Panc1 (cell line): Measurements from ENCODE around the gene MAST1. TPM values are rescaled to one million over a fixed set of nuclear protein-coding genes. Genes with fewer than 3 reads are reported as not detected.

Source experiments
- ATAC-seq: fragments of 200-7000 bp; cut with Tn5 transposase; 2 replicates; pipeline ENCODE4 v1.9.1; 2020; ENCODE audit warnings: mild to moderate bottlenecking, moderate library complexity
- BruUV-seq: library from RNA; stranded (reverse); fragments of 400-500 nt; replicated peaks from 2 replicates; lab custom pipeline; 2021; lab: Mats Ljungman, UMichigan
- CTCF ChIA-PET: fragments of 300-600 bp; sonication (Branson Sonifier 250); formaldehyde crosslinking; loops from one replicate; lab custom pipeline; 2022; ENCODE audit warnings: antibody characterized with exemption; lab: Charles Lee
- POLR2A ChIA-PET: fragments of 300-600 bp; sonication (Branson Sonifier 250); formaldehyde crosslinking; loops from one replicate; lab custom pipeline; 2022; ENCODE audit warnings: antibody characterized with exemption; lab: Charles Lee
- DNase-seq: peaks from one replicate; pipeline ENCODE4 v3.0.0-alpha.2; 2010; ENCODE audit warnings: low read depth, low spot score
- H3K27ac ChIP-seq: 2 replicates; pipeline ENCODE4 v1.5.1; 2011; ENCODE audit warnings: mild to moderate bottlenecking, low read length, inconsistent platforms
- H3K27me3 ChIP-seq: fragments of 200-500 bp; sonication (Bioruptor generic); 2 replicates; pipeline ENCODE4 v1.6.0; 2014; ENCODE audit warnings: low read length, inconsistent platforms; ENCODE audit not compliant: control insufficient read depth, insufficient read depth
- H3K36me3 ChIP-seq: fragments of 200-500 bp; sonication (Bioruptor generic); 2 replicates; pipeline ENCODE4 v1.5.1; 2014; ENCODE audit warnings: inconsistent platforms, mild to moderate bottlenecking, low read length, moderate library complexity; ENCODE audit not compliant: control insufficient read depth, insufficient read depth
- H3K4me1 ChIP-seq: 2 replicates; pipeline ENCODE4 v1.5.1; 2011; ENCODE audit warnings: inconsistent platforms, mild to moderate bottlenecking, low read length, moderate library complexity; ENCODE audit not compliant: control insufficient read depth, insufficient read depth
- H3K4me3 ChIP-seq, 2 experiments: 2 replicates each; pipeline ENCODE4 v1.5.1; 2011 to 2012; ENCODE audit warnings: low read depth in 2 of 2, low read length in 2 of 2, mild to moderate bottlenecking in 2 of 2, inconsistent platforms in 1 of 2, moderate library complexity in 1 of 2
- H3K9me3 ChIP-seq: fragments of 200-500 bp; sonication (Bioruptor generic); 2 replicates; pipeline ENCODE4 v1.5.1; 2014; ENCODE audit warnings: low read depth, mild to moderate bottlenecking, inconsistent platforms, low read length, moderate library complexity; ENCODE audit not compliant: control insufficient read depth, insufficient read depth
- POLR2AphosphoS5 ChIP-seq: IDR thresholded peaks from 2 replicates; pipeline ENCODE4 v1.6.1; 2012; ENCODE audit warnings: mild to moderate bottlenecking, low read depth, low read length, moderate library complexity
- SIN3A ChIP-seq: IDR thresholded peaks from 2 replicates; pipeline ENCODE4 v1.6.1; 2012; ENCODE audit warnings: low read depth, mild to moderate bottlenecking, low read length, moderate library complexity, borderline replicate concordance; ENCODE audit not compliant: insufficient read depth
- TCF7L2 ChIP-seq: IDR thresholded peaks from 2 replicates; pipeline ENCODE4 v1.6.1; 2011; ENCODE audit warnings: mild to moderate bottlenecking, low read depth, low read length, inconsistent platforms
- in situ Hi-C: cut with HindIII; loops from 2 replicates; pipeline ENCODE4 v1.10.0; 2016; ENCODE audit warnings: low sequenced_read_pairs, low pct_unique_long_range_greater_than_20kb
- intact Hi-C: fragments of 100-400 bp; cut with micrococcal nuclease; formaldehyde crosslinking; loops from one replicate; pipeline ENCODE4 v1.10.0; 2022; ENCODE audit not compliant: unreplicated experiment
- total RNA-seq: library from RNA; stranded (reverse); gene quantifications from one replicate; pipeline ENCODE4 v1.2.1, GENCODE V29; 2021; ENCODE audit not compliant: unreplicated experiment
- TF ChIP-seq, protein P1 (sequence below), 2 experiments: IDR thresholded peaks; 2 replicates each; pipeline ENCODE4 v1.6.1; 2011 to 2012; ENCODE audit warnings: low read depth in 2 of 2, control low read depth in 1 of 2, low read length in 1 of 2, mild to moderate bottlenecking in 1 of 2, moderate library complexity in 1 of 2; ENCODE audit not compliant: insufficient read depth in 1 of 2
- TF ChIP-seq, protein P2 (sequence below): fragments of 450-650 bp; IDR thresholded peaks from 2 replicates; pipeline ENCODE4 v1.5.1; 2017; ENCODE audit warnings: mild to moderate bottlenecking

The MAST1 gene
- total RNA-seq, 1 experiment from 2014 or later, result 3.1 TPM

DNA sequence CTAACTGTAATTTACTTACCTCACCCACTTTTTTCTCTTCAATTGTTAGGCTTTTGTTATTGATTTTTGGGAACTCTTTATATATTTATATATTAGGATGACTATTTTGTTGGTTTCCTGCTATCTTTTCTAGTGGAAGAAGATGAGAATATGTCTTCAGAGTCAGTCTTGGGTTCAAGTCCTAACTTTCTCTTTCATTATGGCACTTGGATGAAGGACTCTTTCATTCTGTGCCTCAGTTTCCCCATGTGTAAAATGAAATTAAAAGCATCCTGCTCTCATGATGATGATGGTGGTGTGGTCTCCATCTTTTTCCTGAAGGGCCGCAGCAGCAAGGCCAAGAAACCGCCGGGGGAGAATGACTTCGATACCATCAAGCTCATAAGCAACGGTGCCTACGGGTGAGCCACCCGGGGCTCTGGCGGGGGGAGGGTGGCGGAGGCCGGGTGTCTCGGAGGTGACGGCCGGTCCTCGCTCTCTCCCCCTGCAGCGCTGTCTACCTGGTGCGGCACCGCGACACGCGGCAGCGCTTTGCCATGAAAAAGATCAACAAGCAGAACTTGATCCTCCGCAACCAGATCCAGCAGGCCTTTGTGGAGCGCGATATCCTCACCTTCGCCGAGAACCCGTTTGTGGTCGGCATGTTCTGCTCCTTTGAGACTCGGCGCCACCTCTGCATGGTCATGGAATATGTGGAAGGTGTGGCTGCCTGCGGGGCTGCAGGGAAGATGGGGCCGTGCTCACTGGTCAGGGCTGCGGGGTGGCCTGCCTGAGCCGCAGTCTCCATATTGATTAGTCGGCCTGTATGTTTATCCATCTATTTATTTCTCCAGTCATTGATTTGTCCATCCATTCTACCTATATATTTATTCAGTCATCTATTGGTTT lies 20.0 kb downstream of the MAST1 start:
- ChIA-PET CTCF (interaction anchor here (0.7 kb wide), 1 partner anchor 11 kb away, joined by 8 read pairs; no protein-coding TSS in a partner anchor), POLR2A (interaction anchor here (0.6 kb wide), 1 partner anchor 99 kb away, joined by 4 read pairs; no protein-coding TSS in a partner anchor)
- no peak overlapping the region for H3K4me3 ChIP-seq
- in situ Hi-C loops (no loop called here), intact Hi-C loops (no loop called here)
- H3K4me1 ChIP-seq, result no peaks in the 10 kb centered on the region
- H3K9me3 ChIP-seq, result no peaks in the 10 kb centered on the region
- BruUV-seq, result no TSS peak
- TF ChIP-seq SIN3A (no peak), POLR2AphosphoS5 (no peak), TCF7L2 (no peak)
- TF ChIP-seq, protein P1, sequence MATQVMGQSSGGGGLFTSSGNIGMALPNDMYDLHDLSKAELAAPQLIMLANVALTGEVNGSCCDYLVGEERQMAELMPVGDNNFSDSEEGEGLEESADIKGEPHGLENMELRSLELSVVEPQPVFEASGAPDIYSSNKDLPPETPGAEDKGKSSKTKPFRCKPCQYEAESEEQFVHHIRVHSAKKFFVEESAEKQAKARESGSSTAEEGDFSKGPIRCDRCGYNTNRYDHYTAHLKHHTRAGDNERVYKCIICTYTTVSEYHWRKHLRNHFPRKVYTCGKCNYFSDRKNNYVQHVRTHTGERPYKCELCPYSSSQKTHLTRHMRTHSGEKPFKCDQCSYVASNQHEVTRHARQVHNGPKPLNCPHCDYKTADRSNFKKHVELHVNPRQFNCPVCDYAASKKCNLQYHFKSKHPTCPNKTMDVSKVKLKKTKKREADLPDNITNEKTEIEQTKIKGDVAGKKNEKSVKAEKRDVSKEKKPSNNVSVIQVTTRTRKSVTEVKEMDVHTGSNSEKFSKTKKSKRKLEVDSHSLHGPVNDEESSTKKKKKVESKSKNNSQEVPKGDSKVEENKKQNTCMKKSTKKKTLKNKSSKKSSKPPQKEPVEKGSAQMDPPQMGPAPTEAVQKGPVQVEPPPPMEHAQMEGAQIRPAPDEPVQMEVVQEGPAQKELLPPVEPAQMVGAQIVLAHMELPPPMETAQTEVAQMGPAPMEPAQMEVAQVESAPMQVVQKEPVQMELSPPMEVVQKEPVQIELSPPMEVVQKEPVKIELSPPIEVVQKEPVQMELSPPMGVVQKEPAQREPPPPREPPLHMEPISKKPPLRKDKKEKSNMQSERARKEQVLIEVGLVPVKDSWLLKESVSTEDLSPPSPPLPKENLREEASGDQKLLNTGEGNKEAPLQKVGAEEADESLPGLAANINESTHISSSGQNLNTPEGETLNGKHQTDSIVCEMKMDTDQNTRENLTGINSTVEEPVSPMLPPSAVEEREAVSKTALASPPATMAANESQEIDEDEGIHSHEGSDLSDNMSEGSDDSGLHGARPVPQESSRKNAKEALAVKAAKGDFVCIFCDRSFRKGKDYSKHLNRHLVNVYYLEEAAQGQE (IDR thresholded peaks at IDR 0.05; ENCODE audit: insufficient read depth in 1 of 2, low read depth in 2 of 2, low read length in 1 of 2), result no peak
- TF ChIP-seq, protein P2, sequence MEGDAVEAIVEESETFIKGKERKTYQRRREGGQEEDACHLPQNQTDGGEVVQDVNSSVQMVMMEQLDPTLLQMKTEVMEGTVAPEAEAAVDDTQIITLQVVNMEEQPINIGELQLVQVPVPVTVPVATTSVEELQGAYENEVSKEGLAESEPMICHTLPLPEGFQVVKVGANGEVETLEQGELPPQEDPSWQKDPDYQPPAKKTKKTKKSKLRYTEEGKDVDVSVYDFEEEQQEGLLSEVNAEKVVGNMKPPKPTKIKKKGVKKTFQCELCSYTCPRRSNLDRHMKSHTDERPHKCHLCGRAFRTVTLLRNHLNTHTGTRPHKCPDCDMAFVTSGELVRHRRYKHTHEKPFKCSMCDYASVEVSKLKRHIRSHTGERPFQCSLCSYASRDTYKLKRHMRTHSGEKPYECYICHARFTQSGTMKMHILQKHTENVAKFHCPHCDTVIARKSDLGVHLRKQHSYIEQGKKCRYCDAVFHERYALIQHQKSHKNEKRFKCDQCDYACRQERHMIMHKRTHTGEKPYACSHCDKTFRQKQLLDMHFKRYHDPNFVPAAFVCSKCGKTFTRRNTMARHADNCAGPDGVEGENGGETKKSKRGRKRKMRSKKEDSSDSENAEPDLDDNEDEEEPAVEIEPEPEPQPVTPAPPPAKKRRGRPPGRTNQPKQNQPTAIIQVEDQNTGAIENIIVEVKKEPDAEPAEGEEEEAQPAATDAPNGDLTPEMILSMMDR, result no peak
- ATAC-seq, result no peak
- no peak for DNase-seq
- H3K27ac ChIP-seq, result no peak overlapping the region
- H3K27me3 ChIP-seq, result no peaks in the 10 kb centered on the region
- no peaks in the 10 kb centered on the region for H3K36me3 ChIP-seq

DNA sequence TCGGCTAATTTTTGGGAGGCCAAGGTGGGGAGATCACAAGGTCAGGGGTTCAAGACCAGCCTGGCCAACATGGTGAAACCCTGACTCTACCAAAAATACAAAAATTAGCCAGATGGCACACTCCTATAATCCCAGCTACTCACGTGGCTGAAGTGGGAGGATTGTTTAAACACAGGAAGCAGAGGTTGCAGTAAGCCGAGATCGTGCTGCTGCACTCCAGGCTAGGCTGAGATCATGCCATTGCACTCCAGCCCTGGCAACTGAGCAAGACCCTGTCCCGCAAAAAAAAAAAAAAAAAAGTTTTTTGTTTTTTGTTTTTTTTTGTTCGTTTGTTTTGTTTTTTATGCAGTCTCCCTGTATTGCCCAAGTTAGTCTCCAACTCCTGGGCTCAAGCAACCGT lies 21.2 kb downstream of the MAST1 start:
- H3K9me3 ChIP-seq, result no peaks in the 10 kb centered on the region
- intact Hi-C loops, result no loop called here
- no TSS peak for BruUV-seq

More for the DNA sequence above, 21.2 kb downstream of the MAST1 start:
- no peaks in the 10 kb centered on the region for H3K27me3 ChIP-seq
- H3K36me3 ChIP-seq, result no peaks in the 10 kb centered on the region
- DNase-seq (no peak), ATAC-seq (no peak)
- CTCF ChIA-PET, result no interaction called here
- POLR2A ChIA-PET, result no interaction called here
- no peaks in the 10 kb centered on the region for H3K4me1 ChIP-seq
- H3K4me3 ChIP-seq, result no peak overlapping the region
- H3K27ac ChIP-seq, result no peak overlapping the region
- in situ Hi-C loops, result no loop called here
- TF ChIP-seq, protein P1 (IDR thresholded peaks at IDR 0.05; ENCODE audit: insufficient read depth in 1 of 2, low read depth in 2 of 2, low read length in 1 of 2), result no peak
- TF ChIP-seq SIN3A, result no peak
- TF ChIP-seq, protein P2, result no peak
- no peak for TF ChIP-seq POLR2AphosphoS5
- no peak for TF ChIP-seq TCF7L2
